Activated CD4-positive, alpha-beta T cell treated with anti-CD3 and anti-CD28 coated beads, Interleukin-2, Interleukin-6, amounts not matched to agents 100 ng/mL and 50 ng/mL, durations not matched to agents 16 hours and 8 hours (primary cell): ENCODE data around the gene CIART.
A peak's percentile ranks its signal among the peaks of the same experiment; 100 is the strongest.
"Not testable (repeated sequence)": the region's sequence is repeated elsewhere in the genome, so short reads cannot be mapped to it uniquely, and the experiment has no call there.

Experiments used
- DNase-seq: peaks from one replicate; pipeline ENCODE4 v3.0.0-alpha.2; 2020

Gene CIART, protein sequence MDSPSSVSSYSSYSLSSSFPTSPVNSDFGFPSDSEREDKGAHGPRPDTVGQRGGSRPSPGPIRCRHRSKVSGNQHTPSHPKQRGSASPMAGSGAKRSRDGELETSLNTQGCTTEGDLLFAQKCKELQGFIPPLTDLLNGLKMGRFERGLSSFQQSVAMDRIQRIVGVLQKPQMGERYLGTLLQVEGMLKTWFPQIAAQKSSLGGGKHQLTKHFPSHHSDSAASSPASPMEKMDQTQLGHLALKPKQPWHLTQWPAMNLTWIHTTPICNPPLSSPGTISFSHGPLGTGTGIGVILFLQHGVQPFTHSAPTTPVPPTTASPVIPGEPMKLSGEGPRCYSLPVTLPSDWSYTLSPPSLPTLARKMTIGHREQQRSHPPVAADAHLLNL

DNA sequence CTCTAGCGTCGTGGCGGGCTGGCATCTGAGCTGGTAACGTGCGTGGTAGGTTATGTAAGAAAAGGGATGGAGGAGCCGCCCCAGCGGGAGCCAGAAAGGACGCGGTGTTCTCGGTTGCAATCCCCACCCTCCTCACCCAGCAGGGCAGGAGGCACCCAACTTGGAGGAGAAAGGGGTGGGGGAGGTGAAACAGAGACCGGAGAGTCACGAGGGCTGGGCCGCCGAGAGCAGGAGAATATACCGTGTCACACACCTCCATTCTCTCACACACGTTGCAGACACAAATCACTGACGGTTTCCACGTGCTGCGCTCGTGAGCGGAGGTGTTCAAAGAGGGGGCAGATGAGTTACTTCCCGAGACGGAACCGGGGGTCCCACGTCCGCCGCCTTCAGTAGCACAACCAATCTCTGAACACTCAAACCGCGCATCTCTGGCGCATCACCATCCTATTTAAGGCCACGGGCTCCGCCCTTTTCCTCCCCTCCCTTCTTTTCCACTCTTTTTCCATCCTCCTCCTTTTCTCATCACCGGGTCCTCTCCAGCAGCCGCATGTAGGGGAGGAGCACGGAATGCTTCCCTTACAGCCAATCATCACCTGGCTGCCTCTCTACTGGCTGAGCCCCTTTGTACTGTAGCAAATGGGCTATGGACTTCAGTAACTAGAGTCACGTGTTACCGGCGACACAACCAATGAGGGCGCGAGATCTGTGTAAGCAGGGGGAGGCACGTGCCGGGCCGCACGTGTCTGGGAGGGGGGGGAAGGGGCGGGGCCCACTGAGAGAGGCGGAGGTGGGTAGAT is at the start of gene CIART:
CIART (plus strand) TSS at position 797 of the 800 bp plus-strand sequence. CDS start 714 bp downstream, outside the sequence.
- DNase-seq = peak; percentile 79

DNA sequence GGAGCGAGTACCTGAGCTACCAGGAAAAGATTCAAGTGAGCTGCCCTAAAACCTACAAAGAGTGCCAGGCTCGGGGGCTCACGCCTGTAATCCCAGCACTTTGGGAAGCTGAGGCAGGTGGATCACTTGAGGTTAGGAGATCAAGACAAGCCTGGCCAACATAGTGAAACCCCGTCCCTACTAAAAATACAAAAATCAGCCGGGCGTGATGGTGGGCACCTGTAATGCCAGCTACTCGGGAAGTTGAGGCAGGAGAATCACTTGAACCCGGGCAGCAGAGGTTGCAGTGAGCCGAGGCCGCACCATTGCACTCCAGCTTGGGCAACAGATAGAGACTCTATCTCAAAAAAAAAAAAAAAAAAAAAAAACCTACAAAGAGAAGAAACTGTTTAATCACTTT is 49.4 kb upstream of the CIART start:
- not testable (repeated sequence) for DNase-seq

DNA sequence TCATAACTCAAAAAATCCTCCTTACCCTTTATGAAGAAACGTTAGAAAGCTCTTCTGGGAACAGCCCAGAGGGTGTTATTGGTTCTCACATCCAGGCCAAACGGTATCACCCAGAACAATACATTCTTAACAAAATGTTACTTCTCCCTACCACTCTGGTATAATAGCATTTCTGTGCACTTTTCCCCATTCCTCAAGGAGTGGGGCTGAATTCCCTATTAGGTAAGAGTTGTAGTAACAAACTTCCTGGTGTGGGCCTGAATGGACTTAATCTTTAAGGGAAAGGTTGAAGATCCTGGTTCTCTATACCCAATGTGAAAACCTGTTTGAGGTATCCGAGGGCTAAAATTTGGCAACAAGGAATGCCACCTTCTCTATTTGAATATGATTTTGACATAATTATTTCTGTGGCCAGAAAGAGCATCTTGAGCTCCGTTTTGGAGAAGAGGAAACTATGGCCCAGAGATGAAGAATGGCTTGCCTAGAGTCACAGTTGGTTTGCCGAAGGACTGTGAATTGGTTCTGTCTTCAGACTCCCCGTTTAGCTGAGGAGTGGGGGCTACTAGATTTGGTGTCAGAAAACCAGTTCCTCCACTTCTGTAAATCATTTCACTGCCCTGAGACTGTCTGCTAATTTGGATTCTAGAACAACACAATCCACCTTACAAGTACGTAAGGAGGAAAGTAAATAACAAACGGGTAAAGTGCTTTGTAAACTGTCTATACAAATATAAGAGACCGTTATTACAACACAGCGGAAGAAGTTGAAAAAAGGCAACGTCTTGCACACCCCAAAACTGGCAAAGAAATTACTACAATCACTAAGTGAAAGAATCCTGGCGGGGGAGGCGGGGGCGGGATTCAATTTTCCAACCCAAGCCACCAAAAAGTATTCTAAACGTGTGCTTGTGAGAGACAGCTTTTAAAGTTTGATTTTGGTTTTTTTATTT is 48.7 kb upstream of the CIART start:
- DNase-seq = peak; percentile 43

DNA sequence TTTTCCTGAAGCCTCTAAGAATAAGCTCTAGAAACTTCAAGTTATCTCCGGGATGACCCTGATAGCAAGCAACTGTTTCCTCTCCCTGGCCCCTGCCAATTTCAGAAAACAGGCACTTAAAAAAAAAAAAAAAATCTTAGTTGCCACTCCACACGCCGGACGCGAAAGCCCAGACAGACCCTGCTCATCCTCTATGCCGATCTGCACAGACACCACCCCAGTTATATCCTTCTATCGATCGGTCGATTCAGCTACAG is 48.1 kb upstream of the CIART start:
- no peak for DNase-seq

DNA sequence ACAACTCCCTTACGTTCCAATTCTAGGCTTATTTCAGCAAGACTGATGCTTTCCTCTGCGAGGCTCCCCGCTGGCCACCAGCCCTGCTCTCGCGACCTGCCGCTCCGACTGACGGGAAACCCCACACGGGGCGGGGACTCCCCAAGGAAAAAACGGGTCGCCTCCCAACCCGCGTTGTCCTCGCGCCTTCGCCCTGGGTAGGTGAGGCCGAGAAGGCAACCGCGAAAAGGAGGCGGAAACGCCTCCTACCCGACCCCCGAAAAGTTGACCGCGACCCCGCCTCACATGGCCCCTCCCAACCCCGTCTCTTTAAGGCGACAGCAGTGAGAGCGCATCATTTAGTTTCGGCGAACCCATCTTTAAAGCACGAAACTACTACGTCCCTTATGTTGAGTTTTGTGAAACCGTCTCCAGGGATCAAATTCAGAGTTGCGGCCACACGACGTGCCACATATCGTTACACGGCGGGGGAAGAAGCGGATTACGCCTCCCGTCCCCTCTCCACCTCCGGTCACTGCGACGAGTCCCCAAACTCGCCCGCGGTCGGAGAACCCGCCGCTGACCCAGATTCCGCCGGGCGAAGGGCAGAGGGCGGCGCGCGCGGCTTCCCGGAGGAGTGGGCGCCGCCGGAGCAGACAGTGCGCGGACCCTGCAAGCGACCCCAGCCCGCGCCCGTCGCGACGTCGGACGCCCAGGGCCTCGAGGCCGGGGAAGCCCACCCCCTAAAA is 47.6 kb upstream of the CIART start:
- DNase-seq = peak; percentile 96

DNA sequence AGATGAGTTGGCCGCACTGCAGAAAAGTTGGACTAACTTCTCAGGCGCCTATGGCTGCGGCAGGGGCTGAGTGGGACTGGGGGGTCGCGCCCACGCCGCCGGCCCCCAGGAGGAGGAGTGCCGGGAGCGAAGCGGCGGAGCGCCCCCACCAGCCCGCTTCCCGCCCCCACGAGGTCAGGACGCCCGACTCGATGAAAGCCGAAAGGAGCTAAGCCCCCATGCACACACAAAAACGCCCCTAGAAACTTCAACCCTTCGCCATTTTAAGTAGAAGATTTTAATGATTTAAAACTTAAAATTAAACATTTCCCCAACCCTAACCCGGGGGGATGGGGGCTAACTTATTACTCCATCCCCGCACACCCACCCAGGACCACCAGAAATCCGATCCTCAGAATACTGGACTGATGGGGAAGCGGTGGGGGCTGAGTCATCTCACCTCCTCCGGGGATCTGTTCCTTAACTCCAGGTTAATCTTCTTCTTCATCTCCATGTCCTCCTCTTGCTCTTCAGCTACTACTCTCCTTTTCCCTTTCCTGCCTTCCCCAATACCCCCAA is 47.0 kb upstream of the CIART start:
- peak; percentile 39 for DNase-seq

DNA sequence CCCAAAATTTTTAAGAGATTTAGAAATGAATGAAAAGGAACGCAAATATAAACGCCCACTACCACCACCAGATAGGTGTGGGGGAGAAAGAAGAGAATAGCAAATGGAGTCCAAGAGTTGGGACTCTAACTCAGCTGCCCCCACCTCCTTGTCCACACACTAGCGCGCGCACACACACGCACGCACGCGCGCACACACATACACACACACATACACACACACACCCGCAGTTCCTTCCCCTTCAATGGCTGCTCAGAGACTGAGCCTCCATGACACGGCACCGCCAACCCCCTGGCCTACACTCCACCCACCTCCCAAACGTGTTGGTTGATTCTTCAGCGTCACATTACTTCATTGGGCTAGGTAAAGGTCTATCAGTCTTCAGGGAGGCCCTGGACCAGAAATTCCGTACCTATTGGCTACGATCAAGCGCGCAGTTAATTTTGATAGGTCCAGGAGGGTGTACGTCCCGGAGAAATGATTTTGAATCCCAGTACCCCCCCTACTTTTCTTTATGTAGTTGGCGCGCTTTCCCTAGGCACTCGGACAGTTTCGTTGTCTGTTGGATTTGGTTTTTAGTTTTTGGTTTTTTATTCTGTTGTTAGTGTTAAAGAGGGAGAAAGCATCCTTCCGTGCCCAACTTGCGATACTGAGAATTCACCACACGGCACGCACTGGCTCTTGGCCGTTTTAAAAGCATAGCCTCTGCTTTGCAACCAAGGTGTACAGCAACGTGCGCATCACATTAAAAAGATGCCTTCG is 46.3 kb upstream of the CIART start, which contains the start of gene ANP32E:
ANP32E (minus strand) TSS at position 261 of the 762 bp plus-strand sequence. CDS start 326 bp downstream, outside the sequence.
- peak; percentile 98 for DNase-seq

DNA sequence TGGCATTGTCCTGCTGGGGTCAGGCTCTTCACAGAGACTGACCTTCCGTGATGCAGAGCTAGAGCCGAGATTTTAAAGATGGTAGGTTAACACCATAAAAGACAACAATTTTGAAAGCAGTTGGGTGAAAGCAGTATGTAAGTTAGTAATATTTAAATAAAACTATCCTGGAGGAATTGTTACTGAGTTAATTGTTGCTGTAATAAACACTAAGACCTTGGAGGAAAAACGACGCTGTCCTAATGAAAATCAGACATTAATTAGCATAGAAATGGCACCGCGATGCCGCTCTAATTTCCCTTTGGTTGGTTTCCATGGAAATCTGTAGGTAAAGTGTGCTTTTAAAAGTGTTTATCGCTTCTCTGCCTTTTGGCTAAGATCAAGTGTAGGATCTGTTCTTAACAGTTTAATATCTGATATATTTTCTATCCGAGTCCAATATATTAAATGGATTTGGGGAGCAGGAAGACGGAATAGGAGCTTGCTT is 45.7 kb upstream of the CIART start:
- DNase-seq = no peak

DNA sequence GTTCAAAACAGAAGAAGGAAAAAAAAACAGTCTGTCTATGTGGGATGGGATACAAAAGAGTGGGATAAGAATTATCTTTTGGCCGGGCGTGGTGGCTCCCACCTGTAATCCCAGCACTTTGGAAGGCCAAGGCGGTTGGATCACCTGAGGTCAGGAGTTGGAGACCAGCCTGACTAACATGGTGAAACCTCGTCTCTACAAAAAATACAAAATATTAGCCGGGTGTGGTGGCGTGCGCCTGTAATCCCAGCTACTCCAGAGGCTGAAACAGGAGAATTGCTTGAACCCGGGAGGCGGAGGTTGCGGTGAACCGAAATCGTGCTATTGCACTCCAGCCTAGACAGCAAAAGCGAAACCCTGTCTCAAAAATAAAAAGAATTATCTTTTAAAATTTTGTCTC is 45.2 kb upstream of the CIART start:
- DNase-seq = not testable (repeated sequence)

DNA sequence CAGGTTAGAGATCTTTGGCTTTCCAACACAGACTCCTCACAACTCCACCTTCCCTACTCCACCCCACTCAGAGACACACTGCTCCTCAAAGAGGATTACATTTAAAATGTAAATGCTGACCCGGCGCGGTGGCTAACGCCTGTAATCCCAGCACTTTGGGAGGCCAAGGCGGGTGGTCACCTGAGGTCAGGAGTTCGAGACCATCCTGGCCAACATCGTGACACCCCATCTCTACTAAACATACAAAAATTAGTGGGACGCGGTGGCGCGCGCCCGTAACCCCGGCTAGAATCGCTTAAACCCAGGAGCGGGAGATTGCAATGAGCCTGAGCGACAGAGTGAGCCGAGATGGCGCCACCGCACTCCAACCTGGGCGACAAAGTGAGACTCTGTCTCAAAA is 44.6 kb upstream of the CIART start:
- no peak for DNase-seq

DNA sequence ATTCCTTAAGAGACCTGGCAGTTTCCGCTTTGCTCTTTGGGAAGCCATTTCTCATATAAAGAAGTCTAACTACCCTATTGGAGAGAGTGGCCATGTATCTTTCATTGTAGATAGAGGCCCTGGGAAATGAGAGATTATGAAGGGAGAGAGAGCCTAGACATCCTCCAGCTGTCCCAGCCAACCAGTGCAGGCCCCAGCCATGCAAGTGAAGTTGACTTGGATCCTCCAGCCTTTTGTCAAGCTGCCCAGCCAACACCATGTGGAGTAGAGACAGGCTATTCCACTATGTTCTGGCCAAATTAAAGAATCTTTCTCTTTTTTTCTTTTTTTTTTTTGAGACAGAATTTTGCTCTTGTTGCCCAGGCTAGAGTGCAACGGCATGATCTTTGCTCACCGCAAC is 39.4 kb upstream of the CIART start:
- DNase-seq = no peak

DNA sequence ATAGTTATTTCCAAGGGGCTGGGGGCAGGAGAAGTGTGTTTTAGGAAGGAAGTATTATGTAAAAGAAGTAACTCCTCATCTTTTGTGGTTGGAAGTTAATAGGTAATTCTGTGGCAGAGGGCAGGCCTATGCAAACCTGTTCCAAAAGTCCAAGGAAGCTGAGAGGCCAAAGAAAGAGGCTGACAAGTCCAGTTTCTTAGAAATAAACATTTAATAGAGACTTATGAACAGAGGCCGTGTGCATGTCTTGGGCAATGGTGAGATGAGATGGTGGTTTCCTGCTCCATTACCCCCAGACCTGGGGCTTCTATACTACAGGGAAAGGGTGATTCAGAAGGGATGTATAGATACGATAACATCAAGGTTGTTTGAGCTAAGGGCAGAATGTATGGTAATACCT is 32.4 kb upstream of the CIART start:
- no peak for DNase-seq

DNA sequence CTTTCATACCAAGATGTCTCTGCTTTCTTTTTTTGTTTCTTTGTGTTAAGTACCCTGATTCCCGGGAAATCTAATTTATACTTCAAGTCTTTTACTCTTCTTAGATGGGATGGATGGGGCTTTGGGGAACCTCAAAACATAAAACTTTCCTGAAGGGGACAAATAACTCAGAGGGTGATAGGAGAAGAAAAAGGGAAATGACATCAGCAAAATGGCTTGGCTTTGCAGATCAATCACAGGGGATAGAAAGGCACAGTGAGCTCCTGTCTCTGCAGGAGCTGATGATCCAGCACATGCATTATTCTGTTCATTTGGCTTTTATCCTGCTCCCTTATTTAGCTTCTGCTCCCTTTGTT is 26.2 kb upstream of the CIART start:
- no peak for DNase-seq

DNA sequence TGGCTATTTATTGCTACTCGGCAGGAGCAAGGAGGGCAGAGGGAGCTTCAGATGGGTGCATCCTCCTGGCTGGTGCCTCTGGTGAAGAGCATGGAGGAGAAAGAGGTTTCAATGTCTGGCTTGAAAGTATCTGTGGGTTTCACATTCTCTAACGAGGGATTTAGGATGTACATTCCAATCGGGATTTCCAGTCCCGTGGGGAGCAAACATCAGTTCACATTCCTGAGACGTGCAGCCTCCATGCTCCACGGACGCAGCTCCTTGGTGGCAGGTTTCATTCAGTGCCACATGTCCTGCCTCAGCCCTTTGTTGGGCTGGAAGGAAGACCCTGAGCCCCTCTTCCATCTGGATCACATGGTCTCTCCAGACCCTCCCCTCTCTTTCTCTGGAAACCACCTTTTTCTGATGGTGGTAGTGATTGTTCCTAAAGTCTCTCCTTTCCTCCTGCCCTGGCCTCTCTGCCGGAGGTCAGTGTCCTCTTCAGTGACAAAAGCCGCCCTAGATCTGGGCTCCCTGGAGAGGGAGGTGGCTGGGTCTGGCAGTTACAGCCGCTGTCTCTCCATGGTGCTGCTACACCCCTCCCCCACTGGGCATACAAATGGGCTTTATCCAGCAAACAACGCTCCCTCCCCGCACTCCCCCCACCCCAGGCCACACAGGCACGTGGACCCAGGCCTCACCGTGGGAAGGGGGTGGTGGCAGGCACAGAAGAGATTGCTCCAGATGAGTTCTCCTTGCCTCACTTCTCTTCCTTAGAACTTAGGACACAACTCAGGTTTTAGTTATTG is 25.6 kb upstream of the CIART start:
- no peak for DNase-seq

DNA sequence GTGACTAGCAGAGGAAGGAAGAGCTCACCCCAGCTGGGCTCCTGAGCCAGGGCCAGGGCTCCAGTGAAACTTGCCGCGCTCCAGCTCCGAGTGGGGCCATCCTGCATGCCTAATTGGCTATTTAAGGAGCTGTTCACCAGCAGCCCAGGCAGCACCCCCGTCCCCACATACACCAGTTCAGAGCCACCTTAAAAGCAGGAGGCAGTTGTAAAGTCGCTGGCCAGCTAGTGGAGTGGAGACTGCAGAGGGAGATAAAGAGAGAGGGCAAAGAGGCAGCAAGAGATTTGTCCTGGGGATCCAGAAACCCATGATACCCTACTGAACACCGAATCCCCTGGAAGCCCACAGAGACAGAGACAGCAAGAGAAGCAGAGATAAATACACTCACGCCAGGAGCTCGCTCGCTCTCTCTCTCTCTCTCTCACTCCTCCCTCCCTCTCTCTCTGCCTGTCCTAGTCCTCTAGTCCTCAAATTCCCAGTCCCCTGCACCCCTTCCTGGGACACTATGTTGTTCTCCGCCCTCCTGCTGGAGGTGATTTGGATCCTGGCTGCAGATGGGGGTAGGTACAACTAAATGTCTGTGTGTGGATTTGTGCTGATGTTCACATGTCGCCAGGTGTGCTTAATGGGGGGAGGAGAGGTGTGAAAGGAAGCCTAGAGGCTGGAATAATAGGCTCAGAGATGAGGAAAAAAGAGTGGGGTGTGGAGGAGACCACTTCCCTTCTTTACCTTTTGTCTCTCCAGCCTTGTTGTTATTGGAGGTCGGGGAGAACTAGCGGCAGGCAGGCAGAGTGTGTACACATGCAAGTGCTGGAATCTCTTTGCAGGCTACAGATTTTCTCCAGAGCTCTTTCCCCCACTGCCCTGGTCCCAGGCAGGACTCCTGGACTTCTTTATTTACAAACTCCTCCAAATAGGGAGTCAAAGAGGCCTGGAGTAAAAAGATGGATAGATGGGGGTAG is 24.4 kb upstream of the CIART start, which contains the start of gene CA14:
CA14 (plus strand) TSS at position 151 of the 962 bp plus-strand sequence; CDS start at position 506, 355 bp downstream.
- no peak for DNase-seq

DNA sequence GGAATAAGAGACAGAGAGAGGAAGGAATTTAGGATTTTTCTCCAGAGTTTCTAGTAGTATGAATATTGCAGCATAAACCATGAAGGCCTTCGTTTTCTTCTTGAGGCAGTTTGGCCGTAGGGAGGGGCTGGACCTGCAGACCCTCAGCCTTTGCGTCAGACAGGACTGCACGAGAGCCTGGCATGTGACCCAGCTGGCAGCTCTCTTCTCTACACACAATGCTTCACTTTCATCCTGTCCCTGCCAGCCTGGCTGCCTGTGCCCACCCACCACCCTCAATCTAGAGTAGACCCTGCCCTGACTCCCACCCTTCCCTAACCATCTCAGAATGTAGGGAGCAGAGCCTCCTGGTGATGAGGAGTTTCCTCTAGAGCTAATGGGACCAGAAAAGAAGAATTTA is 23.1 kb upstream of the CIART start:
- DNase-seq = no peak

DNA sequence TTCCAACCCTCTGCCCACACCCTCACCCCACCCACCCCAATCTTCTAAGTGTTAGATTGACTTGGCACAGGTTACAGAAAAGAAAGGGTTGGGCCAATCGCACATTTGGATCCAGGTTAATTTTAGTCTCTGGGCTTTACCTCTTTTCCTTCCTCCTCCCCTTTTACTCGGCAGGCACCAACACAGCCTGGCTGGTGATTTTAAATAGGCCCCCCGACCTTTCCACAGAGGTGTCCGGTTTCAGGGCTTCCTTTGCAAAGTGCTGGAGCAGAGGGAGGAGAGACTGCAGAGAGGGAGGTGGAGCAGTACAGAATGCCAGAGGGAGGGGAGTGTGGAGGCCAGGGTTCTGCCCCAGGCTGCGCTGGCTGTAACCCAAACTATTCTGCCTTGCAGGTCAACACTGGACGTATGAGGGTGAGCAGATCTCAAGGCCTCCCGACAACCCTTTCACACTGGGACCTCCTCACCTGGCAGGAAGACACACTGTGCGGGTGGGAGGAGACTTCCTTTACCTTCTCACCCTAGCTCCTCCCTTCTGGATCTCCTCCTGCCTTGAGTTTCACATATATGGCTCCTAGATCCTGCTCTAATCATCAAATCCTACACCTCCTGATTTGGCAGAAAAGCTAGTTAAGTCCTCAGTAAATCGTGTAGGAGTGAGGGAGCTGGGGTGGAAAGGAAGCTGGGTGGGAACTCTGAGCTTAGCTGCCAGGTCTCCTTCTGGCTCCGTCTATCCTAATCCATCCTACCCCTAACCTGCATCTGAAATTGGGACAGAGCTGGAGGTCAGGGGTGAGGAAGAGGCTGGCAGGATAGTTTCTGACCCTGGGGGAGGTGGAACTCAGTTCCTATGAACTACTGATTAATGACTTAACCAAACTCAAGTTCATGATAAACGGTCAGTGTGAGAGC is 22.3 kb upstream of the CIART start:
- no peak for DNase-seq

DNA sequence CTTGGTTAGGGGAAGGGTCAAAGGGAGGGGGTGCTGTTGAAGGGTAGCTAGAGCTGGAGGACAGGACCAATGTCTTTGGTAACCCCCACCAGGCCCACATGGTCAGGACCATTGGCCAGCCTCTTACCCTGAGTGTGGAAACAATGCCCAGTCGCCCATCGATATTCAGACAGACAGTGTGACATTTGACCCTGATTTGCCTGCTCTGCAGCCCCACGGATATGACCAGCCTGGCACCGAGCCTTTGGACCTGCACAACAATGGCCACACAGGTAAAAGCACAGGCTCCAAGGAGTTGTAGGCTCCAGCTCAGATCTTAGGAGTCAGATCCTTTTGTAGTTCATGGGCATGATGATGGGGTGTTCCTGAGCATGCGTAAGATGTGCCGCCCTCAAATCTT is 21.0 kb upstream of the CIART start:
- DNase-seq = no peak
